Measurements from ENCODE around the gene PRPF19.

DNA sequence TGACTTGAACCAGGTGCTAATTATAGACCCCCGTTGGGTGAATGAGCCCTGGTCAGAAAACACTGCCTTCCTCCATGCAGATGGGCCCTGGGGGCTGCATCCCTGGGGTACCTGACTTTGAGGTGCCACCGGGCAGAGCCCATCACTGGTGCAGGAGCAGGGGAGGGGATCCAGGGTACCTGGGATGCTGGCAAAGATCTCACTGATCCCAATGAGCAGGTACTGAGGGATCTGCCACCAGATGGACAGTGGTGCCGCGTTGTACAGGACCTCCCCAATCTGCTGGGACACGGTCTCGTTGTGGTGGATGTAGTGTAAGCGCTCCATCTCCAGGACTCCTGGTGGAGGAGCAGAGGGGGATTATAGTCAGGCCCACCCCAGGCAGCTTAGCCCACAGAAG lies 32.9 kb upstream of the PRPF19 start:
- TF ChIP-seq, protein P1, sequence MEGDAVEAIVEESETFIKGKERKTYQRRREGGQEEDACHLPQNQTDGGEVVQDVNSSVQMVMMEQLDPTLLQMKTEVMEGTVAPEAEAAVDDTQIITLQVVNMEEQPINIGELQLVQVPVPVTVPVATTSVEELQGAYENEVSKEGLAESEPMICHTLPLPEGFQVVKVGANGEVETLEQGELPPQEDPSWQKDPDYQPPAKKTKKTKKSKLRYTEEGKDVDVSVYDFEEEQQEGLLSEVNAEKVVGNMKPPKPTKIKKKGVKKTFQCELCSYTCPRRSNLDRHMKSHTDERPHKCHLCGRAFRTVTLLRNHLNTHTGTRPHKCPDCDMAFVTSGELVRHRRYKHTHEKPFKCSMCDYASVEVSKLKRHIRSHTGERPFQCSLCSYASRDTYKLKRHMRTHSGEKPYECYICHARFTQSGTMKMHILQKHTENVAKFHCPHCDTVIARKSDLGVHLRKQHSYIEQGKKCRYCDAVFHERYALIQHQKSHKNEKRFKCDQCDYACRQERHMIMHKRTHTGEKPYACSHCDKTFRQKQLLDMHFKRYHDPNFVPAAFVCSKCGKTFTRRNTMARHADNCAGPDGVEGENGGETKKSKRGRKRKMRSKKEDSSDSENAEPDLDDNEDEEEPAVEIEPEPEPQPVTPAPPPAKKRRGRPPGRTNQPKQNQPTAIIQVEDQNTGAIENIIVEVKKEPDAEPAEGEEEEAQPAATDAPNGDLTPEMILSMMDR (conservative IDR thresholded peaks at IDR 0.05; ENCODE audit: low read length), result no peak
- no peak for TF ChIP-seq EZH2phosphoT487 (IDR thresholded peaks at IDR 0.05; ENCODE audit: borderline replicate concordance, low read depth, low read length)

Data from OCI-LY7 (cell line).